Left ventricle myocardium superior (tissue), 1 donor: Measurements from ENCODE around the gene SFRP5. TPM values are rescaled to one million over a fixed set of nuclear protein-coding genes. Genes with fewer than 3 reads are reported as not detected.

Source experiments
- ATAC-seq: fragments of 200-7000 bp; cut with Tn5 transposase; one replicate; pipeline ENCODE4 v1.9.1; 2020; ENCODE audit warnings: mild to moderate bottlenecking, moderate library complexity
- DNase-seq: peaks from one replicate; pipeline ENCODE4 v3.0.0-alpha.2; 2020
- intact Hi-C: fragments of 100-400 bp; cut with micrococcal nuclease; formaldehyde crosslinking; loops from one replicate; pipeline ENCODE4 v1.11.0; 2022
- long read RNA-seq: library from polyadenylated mRNA; unstranded; transcript quantifications from one replicate; pipeline ENCODE4 v2.0.0, GENCODE V29; 2021
- total RNA-seq: library from RNA; stranded (reverse); fragmentation: NEBNext Ultra II Directional; extraction: Animal tissue kit (Norgen Biotek cat#: 25700); gene quantifications from one replicate; pipeline ENCODE4 v1.2.1, GENCODE V29; 2021
- donor health status: DM: no; HTN: yes; CAD: no; lungs with severe emphysema.

The SFRP5 gene
- total RNA-seq: 1.3 TPM
- long read RNA-seq: 0 reads

DNA sequence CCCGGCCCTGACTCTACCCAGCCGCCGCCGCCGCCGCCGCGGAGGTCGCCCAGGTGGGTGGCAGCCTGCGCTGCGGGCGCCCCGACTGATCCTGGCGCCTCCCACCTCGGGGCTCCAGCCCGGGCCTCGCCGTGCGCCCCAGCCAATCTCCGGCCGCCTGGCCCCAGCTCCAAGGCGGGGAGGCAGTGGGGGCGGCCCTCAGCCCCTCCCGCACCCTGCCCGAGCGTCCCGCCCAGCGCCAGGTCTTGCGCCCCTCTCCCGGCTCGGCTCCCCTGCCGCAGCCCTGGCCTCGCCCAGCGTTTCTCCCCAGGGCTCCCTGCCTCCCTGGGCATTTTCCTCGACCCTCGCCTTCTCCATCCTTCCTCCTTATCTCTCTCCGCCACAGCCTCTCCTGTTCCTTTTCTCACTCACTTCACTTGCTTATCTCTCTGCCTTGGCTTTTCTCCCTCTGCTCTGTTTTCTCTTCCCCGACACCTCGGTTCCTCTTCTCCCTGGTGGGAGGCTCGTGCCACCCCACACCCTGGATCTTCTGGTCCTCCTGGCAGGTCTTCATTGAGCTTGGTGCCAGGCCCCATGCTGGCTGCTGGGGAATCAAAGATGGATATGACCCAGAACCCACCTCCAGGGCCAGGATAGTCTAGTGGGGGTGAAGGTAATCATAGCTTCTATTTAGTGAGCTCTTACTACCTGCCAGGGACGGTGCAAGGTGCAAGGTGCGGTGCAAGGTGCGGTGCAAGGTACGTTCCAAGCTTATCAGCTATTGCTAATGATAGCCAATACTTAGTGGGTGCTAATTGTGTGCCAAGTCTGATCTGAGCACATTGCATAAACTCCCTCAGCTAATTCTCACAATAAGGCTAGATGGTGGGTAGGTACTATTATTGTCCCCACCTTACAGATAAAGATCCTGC is at the start of gene SFRP5:
Gene SFRP5, minus strand, starts transcription at position 87 of the 911 bp plus-strand sequence. CDS start 166 bp downstream, outside the sequence.
- intact Hi-C loops: no loop called here
- DNase-seq (peak; percentile 52), ATAC-seq (peak; percentile 87)

- DNase-seq: no peak
- intact Hi-C loops: no loop called here
- no peak for ATAC-seq
Measured at GRCh38 chr10:97820096-97820704, 48.4 kb upstream of the SFRP5 start.

- DNase-seq: no peak
- intact Hi-C loops: no loop called here
- no peak for ATAC-seq
Measured at GRCh38 chr10:97818572-97818971, 46.8 kb upstream of the SFRP5 start.

DNA sequence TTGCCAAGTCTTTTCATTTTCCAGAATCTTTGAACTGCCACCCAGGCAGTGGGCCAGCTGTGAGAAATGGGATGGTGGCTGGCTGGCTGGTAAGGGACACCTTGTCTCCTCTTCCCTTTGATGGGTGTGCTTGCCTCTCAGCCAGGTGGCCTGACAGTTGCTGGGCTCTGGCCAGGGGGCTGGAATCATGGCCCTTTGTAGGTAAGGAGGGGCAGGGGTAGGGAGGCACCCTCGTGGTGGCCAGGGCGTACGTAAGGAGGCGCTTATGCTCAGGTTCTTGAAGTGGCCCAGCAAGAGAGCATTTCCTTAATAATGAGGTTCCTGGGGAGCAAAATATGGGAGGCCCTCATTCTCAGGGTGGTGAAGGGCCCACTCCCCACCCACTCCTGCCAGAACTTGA is 44.8 kb upstream of the SFRP5 start:
- no peak for ATAC-seq
- no peak for DNase-seq
- intact Hi-C loops: no loop called here

GRCh38 chr10:97814996-97815395 is 43.2 kb upstream of the SFRP5 start:
- no peak for ATAC-seq
- intact Hi-C loops: no loop called here
- no peak for DNase-seq

DNA sequence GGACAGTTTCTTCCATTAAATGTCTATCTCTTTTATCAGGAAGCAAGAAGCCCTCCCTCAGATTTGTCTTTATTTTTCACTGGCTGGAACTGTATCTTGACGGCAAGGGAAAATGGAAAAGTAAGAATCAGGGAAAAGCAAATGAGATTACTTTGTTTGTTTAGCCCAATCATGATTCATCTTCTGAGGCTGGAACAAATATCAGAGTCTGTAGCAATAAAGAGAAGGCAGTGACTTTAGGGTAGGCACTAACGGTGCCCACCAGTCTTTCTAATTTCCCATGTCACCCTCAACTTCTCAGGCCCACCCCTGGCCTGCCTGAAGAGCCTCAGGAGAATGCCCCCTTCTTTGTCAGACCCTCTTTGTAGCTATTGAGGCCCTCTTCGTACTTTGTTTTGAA is 41.5 kb upstream of the SFRP5 start:
- ATAC-seq: no peak
- DNase-seq: no peak
- intact Hi-C loops: no loop called here

- intact Hi-C loops: no loop called here
- DNase-seq (no peak), ATAC-seq (no peak)
Measured at GRCh38 chr10:97812696-97813095, 40.9 kb upstream of the SFRP5 start.

GRCh38 chr10:97811958-97812357 is 40.2 kb upstream of the SFRP5 start:
- no peak for ATAC-seq
- intact Hi-C loops: no loop called here
- no peak for DNase-seq

GRCh38 chr10:97810446-97810845 is 38.6 kb upstream of the SFRP5 start:
- no peak for DNase-seq
- intact Hi-C loops: no loop called here
- no peak for ATAC-seq

- intact Hi-C loops: no loop called here
- DNase-seq: no peak
- no peak for ATAC-seq
Measured at GRCh38 chr10:97805949-97806348, 34.1 kb upstream of the SFRP5 start.

- ATAC-seq (no peak), DNase-seq (no peak)
- intact Hi-C loops: no loop called here
Measured at GRCh38 chr10:97805096-97805884, 33.5 kb upstream of the SFRP5 start.

DNA sequence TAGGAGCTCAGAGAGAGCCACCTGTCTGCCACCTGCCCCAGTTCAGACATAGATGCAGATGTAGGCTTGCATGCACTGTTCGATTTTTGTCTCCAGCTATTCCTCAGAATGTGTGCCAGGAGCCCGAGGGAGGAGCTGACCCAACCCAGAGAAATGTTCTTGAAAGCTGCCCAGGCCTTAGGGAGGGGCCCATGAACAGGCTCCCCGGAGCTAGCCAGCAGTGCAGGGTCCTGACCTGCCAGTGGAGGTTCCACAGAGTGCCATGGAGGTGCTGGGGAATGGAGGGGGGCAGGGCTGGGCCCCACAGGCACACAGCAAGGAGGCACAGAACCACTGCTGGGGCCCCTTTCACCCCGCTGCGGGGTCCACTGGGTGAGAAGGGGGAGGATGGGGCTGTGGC is 29.6 kb upstream of the SFRP5 start:
- DNase-seq (no peak), ATAC-seq (no peak)
- intact Hi-C loops: no loop called here

GRCh38 chr10:97800474-97800873 is 28.7 kb upstream of the SFRP5 start:
- ATAC-seq (no peak), DNase-seq (no peak)
- intact Hi-C loops: no loop called here

DNA sequence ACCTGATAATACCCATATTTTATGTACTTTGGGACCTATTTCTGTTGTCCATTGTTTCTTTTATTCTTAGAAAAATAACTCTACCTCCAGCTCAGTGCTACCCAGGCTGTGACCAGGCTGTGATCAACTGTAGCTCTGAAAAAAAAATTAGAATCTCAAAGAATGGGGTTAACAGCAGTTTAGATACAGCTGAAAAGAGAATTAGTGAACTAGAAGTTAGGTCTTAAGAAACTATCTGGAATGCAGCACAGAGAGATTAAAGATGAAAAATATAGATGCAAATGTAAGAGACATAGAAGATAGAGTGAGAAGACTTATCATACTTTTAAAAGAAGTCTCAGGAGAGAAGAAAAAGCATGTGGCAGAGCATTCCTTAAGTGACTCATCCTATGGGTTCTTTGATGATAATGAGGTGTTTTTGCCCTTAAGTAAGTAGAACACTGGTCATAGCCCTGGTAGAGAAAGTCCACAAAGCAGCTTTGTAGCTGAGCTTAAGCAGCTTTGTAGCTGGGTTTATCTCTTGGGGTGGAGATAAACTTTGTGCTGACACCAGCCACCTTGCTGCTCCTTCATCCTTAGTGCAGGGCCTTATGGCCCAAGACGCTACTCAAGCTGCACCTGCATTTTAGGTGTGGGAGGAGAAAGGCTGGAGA is 27.3 kb upstream of the SFRP5 start:
- intact Hi-C loops: no loop called here
- no peak for ATAC-seq
- no peak for DNase-seq

GRCh38 chr10:97796651-97797050 is 24.9 kb upstream of the SFRP5 start:
- intact Hi-C loops: no loop called here
- no peak for ATAC-seq

GRCh38 chr10:97795886-97796285 is 24.1 kb upstream of the SFRP5 start:
- no peak for ATAC-seq
- no peak for DNase-seq
- intact Hi-C loops: no loop called here

More at GRCh38 chr10:97796651-97797050, 24.9 kb upstream of the SFRP5 start:
- no peak for DNase-seq

- intact Hi-C loops: no loop called here
- DNase-seq: peak; percentile 66
- ATAC-seq: peak; percentile 54
Measured at GRCh38 chr10:97791824-97792721, 20.3 kb upstream of the SFRP5 start.

GRCh38 chr10:97789770-97790397 is 18.1 kb upstream of the SFRP5 start:
- DNase-seq (no peak), ATAC-seq (no peak)
- intact Hi-C loops: no loop called here
